Activated T-helper 17 cell treated with anti-CD3 and anti-CD28 coated beads, Interleukin-2, amount 50 U/mL, for 72 hours (primary cell): Measurements from ENCODE around the gene TAS1R3. TPM values are rescaled to one million over a fixed set of nuclear protein-coding genes. Genes with fewer than 3 reads are reported as not detected.

Source experiments
- ATAC-seq: fragments of 150-1000 bp; cut with Tn5 transposase; replicated peaks from 2 replicates; pipeline ENCODE4 v1.10.0; 2021; ENCODE audit warnings: mild to moderate bottlenecking, moderate library complexity
- H3K27ac Mint-ChIP-seq: one replicate; pipeline ENCODE4 v1.8.0; 2022; ENCODE audit warnings: mixed read lengths
- H3K27me3 Mint-ChIP-seq: one replicate; pipeline ENCODE4 v1.8.0; 2022; ENCODE audit warnings: mixed read lengths
- H3K36me3 Mint-ChIP-seq: one replicate; pipeline ENCODE4 v1.8.0; 2022; ENCODE audit warnings: low read depth, mild to moderate bottlenecking, mixed read lengths
- H3K4me1 Mint-ChIP-seq: one replicate; pipeline ENCODE4 v1.8.0; 2022; ENCODE audit warnings: mixed read lengths
- H3K4me3 Mint-ChIP-seq: one replicate; pipeline ENCODE4 v1.8.0; 2022; ENCODE audit warnings: mild to moderate bottlenecking, mixed read lengths
- H3K9me3 Mint-ChIP-seq: one replicate; pipeline ENCODE4 v1.8.0; 2022; ENCODE audit warnings: mixed read lengths
- total RNA-seq, 2 donors: library from RNA; stranded (reverse); gene quantifications; one replicate each; pipeline ENCODE4 v1.2.3, GENCODE V29; 2022

The TAS1R3 gene
- 1 to 10 TPM in 1 of 2 donors, under 1 TPM in 1; 0.71 to 1.1 TPM for total RNA-seq

DNA sequence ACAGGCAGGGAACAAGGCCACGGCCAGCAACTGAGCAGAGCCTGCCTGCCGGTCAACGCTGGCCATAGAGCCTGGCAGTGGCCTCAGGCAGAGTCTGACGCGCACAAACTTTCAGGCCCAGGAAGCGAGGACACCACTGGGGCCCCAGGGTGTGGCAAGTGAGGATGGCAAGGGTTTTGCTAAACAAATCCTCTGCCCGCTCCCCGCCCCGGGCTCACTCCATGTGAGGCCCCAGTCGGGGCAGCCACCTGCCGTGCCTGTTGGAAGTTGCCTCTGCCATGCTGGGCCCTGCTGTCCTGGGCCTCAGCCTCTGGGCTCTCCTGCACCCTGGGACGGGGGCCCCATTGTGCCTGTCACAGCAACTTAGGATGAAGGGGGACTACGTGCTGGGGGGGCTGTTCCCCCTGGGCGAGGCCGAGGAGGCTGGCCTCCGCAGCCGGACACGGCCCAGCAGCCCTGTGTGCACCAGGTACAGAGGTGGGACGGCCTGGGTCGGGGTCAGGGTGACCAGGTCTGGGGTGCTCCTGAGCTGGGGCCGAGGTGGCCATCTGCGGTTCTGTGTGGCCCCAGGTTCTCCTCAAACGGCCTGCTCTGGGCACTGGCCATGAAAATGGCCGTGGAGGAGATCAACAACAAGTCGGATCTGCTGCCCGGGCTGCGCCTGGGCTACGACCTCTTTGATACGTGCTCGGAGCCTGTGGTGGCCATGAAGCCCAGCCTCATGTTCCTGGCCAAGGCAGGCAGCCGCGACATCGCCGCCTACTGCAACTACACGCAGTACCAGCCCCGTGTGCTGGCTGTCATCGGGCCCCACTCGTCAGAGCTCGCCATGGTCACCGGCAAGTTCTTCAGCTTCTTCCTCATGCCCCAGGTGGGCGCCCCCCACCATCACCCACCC lies at the start of gene TAS1R3:
TSS of gene TAS1R3 (plus strand) at position 213 of the 898 bp plus-strand sequence. CDS start at position 279, 66 bp downstream.
- Mint-ChIP-seq H3K27ac (no peak within 1 kb of the TSS), H3K4me1 (no peaks in the 10 kb centered on the region), H3K9me3 (no peaks in the 10 kb centered on the region), H3K27me3 (no peaks in the 10 kb centered on the region), H3K4me3 (no peak within 1 kb of the TSS), H3K36me3 (no peaks in the 10 kb centered on the region)
- no peak for ATAC-seq

DNA sequence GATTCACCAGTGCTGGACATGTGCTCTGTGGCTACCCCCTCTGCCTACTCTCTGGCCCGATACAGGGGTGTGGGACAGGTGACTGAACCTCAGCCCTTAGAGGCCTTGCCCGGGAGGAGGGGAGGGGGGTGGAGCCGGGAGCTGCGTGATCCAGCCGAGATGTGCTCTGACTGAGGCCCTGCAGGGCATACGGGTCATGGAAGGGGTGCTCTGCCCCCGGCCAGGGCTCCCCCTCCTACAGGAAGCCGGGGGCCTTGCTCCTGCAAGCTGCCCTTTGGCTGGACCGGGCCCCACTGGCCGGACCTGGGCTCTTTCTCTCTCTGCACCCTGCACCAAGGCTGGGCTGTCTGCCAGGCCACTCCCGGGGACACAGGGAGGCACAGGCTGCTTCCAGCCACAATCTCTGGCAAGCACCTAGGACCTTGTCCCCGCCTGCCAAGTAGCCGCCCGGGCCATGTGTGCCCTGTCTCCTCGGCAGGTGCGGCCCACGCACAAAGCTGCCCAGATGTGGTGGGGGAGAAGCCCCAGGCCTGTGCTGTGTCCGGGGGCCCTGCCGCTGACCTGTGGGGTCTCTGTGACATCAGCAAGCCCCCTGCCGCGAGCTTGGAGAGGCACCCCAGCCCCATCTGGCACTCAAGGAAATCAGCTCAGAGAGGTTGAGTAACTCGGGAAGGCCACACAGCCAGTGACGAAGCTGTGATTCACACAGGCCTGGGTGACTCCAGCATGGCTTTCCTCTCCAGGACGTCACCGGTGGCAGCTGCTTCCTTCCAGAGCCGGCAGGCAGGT lies 49.4 kb upstream of the TAS1R3 start:
- Mint-ChIP-seq H3K27me3 (no peaks in the 10 kb centered on the region), H3K4me1 (peaks cover 5% of the 10 kb centered on the region), H3K4me3 (no peak overlapping the region), H3K36me3 (no peaks in the 10 kb centered on the region), H3K27ac (no peak overlapping the region), H3K9me3 (no peaks in the 10 kb centered on the region)
- ATAC-seq, result peak; percentile 89

DNA sequence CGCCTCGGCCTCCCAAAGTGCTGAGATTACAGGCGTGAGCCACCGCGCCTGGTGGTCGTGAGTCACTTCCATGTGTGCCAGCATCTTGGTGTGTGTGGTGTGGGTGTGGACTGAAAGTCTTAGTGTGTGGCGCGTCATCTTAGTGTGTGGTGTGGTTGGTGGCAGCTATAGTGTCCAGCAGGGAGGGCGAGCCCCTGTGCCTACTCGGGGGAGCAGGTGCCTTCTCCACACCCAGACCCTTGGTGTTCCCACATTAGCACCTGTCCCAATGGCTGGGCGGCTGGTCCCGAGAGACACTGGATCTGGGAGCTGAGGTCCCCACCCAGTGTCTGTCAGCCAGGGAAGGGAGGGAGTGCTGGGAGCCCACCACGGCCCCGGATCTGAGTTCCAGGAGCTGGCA lies 48.1 kb upstream of the TAS1R3 start:
- no peaks in the 10 kb centered on the region for H3K27me3 Mint-ChIP-seq
- H3K4me3 Mint-ChIP-seq, result no peak overlapping the region
- H3K36me3 Mint-ChIP-seq, result no peaks in the 10 kb centered on the region
- peaks cover 5% of the 10 kb centered on the region for H3K4me1 Mint-ChIP-seq
- peak overlapping the region; percentile 29 for H3K27ac Mint-ChIP-seq
- H3K9me3 Mint-ChIP-seq, result no peaks in the 10 kb centered on the region
- ATAC-seq, result peak; percentile 84

DNA sequence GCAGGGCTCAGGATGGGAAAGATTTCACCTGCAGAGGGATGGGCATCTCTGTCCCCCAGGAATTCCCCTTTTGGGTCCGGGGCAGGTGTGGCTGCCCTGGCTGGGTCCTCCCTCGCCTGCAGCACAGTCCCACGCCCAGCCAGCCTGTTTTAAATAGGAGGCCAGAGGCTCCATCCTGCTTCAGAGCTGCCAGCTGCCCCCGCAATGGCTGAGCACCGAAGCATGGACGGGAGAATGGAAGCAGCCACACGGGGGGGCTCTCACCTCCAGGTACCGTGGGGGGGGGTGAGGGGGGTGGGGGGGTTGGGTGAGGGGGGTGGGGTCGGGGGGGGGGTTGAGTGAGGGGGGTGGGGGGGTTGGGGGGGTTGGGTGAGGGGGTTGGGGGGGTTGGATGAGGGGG lies 47.3 kb upstream of the TAS1R3 start:
- Mint-ChIP-seq H3K36me3 (no peaks in the 10 kb centered on the region), H3K4me1 (peaks cover 5% of the 10 kb centered on the region), H3K27ac (no peak overlapping the region), H3K27me3 (no peaks in the 10 kb centered on the region), H3K9me3 (no peaks in the 10 kb centered on the region), H3K4me3 (no peak overlapping the region)
- ATAC-seq, result no peak

DNA sequence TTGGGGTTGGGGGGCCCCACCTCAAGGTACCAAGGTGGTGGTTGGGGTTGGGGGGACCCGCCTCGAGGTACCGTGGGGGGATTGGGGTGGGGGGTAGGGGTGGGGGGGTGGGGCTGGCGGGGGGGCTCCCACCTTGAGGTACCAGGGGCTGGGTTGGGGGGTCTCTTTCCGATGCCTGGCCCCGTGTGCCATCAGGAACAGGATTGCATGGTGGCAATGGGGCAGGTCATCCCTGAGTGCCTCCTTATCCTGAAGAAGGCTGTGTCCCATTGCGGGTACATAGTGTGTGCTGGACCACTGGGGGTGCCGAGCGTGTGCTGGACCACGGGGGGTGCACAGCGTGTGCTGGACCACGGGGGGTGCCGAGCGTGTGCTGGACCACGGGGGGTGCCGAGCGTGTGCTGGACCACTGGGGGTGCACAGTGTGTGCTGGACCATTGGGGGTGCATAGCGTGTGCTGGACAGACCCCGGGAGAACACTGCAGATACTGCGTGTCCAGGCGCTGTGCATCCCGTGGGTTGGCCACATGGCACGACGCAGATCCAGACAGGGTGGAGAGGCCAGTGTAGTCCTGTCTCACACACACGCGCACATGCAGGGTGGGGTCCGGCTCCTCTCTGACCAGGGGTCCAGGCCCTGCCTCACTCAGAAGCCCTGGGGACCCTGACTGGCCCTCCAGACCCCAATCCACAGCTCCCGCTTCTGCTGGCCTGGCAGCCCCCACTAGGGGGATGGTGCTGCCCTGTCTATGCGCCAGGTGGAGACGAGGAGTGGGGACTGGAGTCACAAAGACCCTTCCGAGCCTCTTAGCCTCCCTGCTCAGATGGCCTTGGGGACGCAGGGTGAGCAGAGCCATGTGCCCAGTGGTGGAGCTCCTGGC lies 46.6 kb upstream of the TAS1R3 start:
- H3K27ac Mint-ChIP-seq, result no peak overlapping the region
- no peaks in the 10 kb centered on the region for H3K27me3 Mint-ChIP-seq
- no peak overlapping the region for H3K4me3 Mint-ChIP-seq
- H3K9me3 Mint-ChIP-seq, result no peaks in the 10 kb centered on the region
- H3K4me1 Mint-ChIP-seq, result peaks cover 5% of the 10 kb centered on the region
- H3K36me3 Mint-ChIP-seq, result no peaks in the 10 kb centered on the region
- ATAC-seq, result no peak

GRCh38 chr1:1285102-1285571 lies 45.9 kb upstream of the TAS1R3 start:
- Mint-ChIP-seq H3K36me3 (no peaks in the 10 kb centered on the region), H3K4me3 (no peak overlapping the region), H3K4me1 (peaks cover 5% of the 10 kb centered on the region), H3K27me3 (no peaks in the 10 kb centered on the region), H3K9me3 (no peaks in the 10 kb centered on the region), H3K27ac (no peak overlapping the region)
- no peak for ATAC-seq

DNA sequence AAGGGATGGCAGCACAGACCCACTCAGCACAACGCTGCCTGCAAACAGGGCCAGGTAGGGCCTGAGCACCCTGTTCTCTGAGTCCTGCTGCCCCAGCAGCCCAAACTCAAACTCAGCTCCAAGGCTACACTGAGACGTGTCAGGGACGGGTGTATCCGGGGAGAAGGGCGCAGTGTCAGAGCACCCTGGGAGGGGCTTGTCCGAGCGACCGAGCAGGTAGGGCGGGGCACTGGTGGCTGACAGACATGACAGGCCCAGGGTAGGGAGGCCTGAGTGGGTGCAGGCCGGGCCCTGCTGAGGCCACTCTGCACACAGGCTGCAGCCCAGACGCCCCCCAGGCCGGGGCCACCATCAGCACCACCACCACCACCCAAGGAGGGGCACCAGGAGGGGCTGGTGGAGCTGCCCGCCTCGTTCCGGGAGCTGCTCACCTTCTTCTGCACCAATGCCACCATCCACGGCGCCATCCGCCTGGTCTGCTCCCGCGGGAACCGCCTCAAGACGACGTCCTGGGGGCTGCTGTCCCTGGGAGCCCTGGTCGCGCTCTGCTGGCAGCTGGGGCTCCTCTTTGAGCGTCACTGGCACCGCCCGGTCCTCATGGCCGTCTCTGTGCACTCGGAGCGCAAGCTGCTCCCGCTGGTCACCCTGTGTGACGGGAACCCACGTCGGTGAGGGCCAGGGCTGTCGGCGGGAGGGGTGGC lies 45.3 kb upstream of the TAS1R3 start:
- no peaks in the 10 kb centered on the region for H3K27me3 Mint-ChIP-seq
- peaks cover 5% of the 10 kb centered on the region for H3K4me1 Mint-ChIP-seq
- ATAC-seq, result no peak
- no peaks in the 10 kb centered on the region for H3K36me3 Mint-ChIP-seq
- no peak overlapping the region for H3K27ac Mint-ChIP-seq
- no peaks in the 10 kb centered on the region for H3K9me3 Mint-ChIP-seq
- no peak overlapping the region for H3K4me3 Mint-ChIP-seq

DNA sequence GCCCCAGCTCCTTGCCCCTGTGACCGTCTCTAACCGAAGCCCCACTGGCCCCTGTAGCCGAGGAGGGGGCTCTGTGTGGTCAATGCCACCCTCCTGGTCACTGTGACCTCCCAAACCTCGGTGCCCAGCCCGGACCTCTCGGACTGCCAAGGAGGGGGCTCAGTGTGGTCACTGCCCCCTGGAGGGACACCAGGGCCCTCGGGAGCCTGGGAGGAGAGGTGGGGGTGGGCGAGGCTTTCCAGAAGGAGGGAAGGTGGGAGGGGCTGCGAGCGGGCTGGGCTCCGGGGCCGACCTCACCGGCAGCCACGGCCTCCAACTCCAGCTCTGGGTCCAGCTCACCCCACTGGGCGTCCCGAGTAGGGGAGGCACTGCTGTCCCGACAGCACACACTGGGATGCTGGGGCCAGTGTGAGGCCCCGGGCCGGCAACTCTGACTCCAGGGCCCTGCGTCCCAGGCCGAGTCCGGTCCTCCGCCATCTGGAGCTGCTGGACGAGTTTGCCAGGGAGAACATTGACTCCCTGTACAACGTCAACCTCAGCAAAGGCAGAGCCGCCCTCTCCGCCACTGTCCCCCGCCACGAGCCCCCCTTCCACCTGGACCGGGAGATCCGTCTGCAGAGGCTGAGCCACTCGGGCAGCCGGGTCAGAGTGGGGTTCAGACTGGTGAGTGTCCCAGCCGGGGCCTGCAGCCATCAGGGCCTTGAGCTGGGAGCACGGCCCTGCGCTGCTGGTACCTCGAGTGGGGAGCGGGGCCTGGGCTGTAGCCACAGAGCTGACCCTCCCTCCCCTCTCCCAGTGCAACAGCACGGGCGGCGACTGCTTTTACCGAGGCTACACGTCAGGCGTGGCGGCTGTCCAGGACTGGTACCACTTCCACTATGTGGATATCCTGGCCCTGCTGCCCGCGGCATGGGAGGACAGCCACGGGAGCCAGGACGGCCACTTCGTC lies 44.5 kb upstream of the TAS1R3 start:
- Mint-ChIP-seq H3K4me1 (peaks cover 5% of the 10 kb centered on the region), H3K9me3 (no peaks in the 10 kb centered on the region), H3K27ac (no peak overlapping the region), H3K4me3 (no peak overlapping the region), H3K36me3 (no peaks in the 10 kb centered on the region), H3K27me3 (no peaks in the 10 kb centered on the region)
- ATAC-seq, result no peak

- Mint-ChIP-seq H3K27ac (no peak overlapping the region), H3K36me3 (no peaks in the 10 kb centered on the region), H3K9me3 (no peaks in the 10 kb centered on the region), H3K27me3 (no peaks in the 10 kb centered on the region), H3K4me1 (peaks cover 5% of the 10 kb centered on the region), H3K4me3 (no peak overlapping the region)
- no peak for ATAC-seq
Observed at GRCh38 chr1:1287288-1288110, 43.6 kb upstream of the TAS1R3 start.

DNA sequence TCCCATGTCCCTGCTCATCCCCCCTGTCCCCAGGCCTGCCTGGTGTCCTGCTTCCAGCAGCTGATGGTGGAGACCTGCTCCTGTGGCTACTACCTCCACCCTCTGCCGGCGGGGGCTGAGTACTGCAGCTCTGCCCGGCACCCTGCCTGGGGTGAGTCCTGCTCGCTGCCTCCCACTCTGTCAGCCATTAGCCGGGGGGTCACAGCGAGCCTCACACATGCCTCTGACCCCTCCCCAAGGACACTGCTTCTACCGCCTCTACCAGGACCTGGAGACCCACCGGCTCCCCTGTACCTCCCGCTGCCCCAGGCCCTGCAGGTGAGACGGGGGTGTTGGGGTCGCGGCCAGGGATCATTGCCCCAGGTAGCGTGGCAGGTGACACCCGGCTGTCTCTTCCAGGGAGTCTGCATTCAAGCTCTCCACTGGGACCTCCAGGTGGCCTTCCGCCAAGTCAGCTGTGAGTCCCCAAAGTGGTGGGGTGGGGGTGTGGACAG lies 40.8 kb upstream of the TAS1R3 start:
- peak; percentile 65 for ATAC-seq
- no peaks in the 10 kb centered on the region for H3K27me3 Mint-ChIP-seq
- no peak overlapping the region for H3K4me3 Mint-ChIP-seq
- H3K9me3 Mint-ChIP-seq, result no peaks in the 10 kb centered on the region
- H3K27ac Mint-ChIP-seq, result no peak overlapping the region
- no peaks in the 10 kb centered on the region for H3K36me3 Mint-ChIP-seq
- H3K4me1 Mint-ChIP-seq, result no peaks in the 10 kb centered on the region

- Mint-ChIP-seq H3K27ac (no peak overlapping the region), H3K4me3 (no peak overlapping the region), H3K27me3 (no peaks in the 10 kb centered on the region), H3K4me1 (no peaks in the 10 kb centered on the region), H3K9me3 (no peaks in the 10 kb centered on the region), H3K36me3 (no peaks in the 10 kb centered on the region)
- no peak for ATAC-seq
Observed at GRCh38 chr1:1291023-1291528, 40.0 kb upstream of the TAS1R3 start.
